Germinal center (tissue), 1 donor: ENCODE data around the gene CRACDL.

Experiments
- DNase-seq: peaks from one replicate; pipeline ENCODE4 v3.0.0; 2012; ENCODE audit warnings: mixed read lengths, low spot score

Gene CRACDL

GRCh38 chr2:98850074-98850473, 86.0 kb downstream of the CRACDL start:
- no peak for DNase-seq

- DNase-seq = no peak
Observed at GRCh38 chr2:98849113-98849512, 86.9 kb downstream of the CRACDL start.

- no peak for DNase-seq
Observed at GRCh38 chr2:98847853-98848252, 88.2 kb downstream of the CRACDL start.

- no peak for DNase-seq
Observed at GRCh38 chr2:98846041-98846440, 90.0 kb downstream of the CRACDL start.

- DNase-seq = no peak
Observed at GRCh38 chr2:98842136-98842535, 93.9 kb downstream of the CRACDL start.

- no peak for DNase-seq
Observed at GRCh38 chr2:98839292-98839691, 96.7 kb downstream of the CRACDL start.

GRCh38 chr2:98835831-98836385, 100.1 kb downstream of the CRACDL start:
- DNase-seq = no peak

- DNase-seq = no peak
Observed at GRCh38 chr2:98833917-98834263, 102.1 kb downstream of the CRACDL start.

GRCh38 chr2:98833172-98833916, 102.7 kb downstream of the CRACDL start:
- no peak for DNase-seq

GRCh38 chr2:98832172-98832571, 103.9 kb downstream of the CRACDL start:
- DNase-seq = no peak

- DNase-seq = no peak
Observed at GRCh38 chr2:98830571-98831145, 105.4 kb downstream of the CRACDL start.

- DNase-seq = no peak
Observed at GRCh38 chr2:98829581-98830270, 106.3 kb downstream of the CRACDL start.

- DNase-seq = no peak
Observed at GRCh38 chr2:98828793-98829371, 107.1 kb downstream of the CRACDL start.

- DNase-seq = no peak
Observed at GRCh38 chr2:98828369-98828744, 107.7 kb downstream of the CRACDL start.

GRCh38 chr2:98827625-98828368, 108.2 kb downstream of the CRACDL start:
- no peak for DNase-seq

GRCh38 chr2:98826856-98827255, 109.2 kb downstream of the CRACDL start:
- no peak for DNase-seq

GRCh38 chr2:98825858-98826257, 110.2 kb downstream of the CRACDL start:
- no peak for DNase-seq

- DNase-seq = no peak
Observed at GRCh38 chr2:98825404-98825803, 110.6 kb downstream of the CRACDL start.

- DNase-seq = no peak
Observed at GRCh38 chr2:98825020-98825350, 111.0 kb downstream of the CRACDL start.

GRCh38 chr2:98824256-98825019, 111.6 kb downstream of the CRACDL start:
- DNase-seq = no peak
